DMS153 (cell line): ENCODE measurements around the gene SMPDL3B.

Experiments
- DNase-seq: peaks from one replicate; lab custom pipeline; 2025; lab: John Stamatoyannopoulos, UW

SMPDL3B gene

DNA sequence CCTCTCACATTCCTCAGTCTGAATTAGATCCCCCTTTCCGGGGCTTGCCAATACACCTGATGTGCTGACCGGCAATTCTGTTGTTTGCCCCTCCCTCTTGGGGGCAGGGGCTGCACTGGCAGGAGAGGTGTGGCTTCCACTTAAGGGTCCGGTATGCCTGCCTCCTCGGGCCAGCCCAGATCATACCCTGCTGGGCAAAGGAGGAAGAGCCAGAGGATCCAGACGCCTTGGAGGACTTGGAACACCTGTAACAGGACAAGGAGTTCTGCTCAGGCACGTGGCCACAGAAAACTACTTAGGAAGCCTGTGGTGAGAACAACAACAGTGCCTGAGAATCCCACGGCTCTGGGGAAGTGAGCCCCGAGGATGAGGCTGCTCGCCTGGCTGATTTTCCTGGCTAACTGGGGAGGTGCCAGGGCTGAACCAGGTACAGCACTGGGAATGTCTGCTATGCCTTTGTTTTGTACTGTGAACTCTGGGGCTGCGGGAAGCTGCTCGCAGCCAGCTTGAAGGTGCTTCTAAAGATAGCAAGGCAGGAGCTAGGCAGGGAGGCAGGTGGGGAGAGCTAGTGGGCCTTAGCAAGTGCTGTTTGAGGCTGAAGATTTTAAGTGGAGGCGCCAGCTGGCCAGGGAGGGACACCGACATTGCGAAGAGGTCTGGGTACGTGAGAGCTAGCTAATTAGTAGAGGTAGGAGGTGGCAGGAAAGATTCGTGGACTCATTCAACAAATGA, at the start of gene SMPDL3B:
Gene SMPDL3B (plus strand): TSS at position 183 of the 732 bp plus-strand sequence. CDS start 184 bp downstream, at position 367.
- DNase-seq = peak; percentile 69

- DNase-seq = no peak
Observed at GRCh38 chr1:27885114-27885528, 49.7 kb upstream of the SMPDL3B start.

GRCh38 chr1:27885621-27886352, 49.0 kb upstream of the SMPDL3B start:
- DNase-seq = no peak

GRCh38 chr1:27886353-27886679, 48.5 kb upstream of the SMPDL3B start:
- DNase-seq = no peak

GRCh38 chr1:27886744-27887143, 48.1 kb upstream of the SMPDL3B start:
- no peak for DNase-seq

- DNase-seq = no peak
Observed at GRCh38 chr1:27887215-27888021, 47.4 kb upstream of the SMPDL3B start.

DNA sequence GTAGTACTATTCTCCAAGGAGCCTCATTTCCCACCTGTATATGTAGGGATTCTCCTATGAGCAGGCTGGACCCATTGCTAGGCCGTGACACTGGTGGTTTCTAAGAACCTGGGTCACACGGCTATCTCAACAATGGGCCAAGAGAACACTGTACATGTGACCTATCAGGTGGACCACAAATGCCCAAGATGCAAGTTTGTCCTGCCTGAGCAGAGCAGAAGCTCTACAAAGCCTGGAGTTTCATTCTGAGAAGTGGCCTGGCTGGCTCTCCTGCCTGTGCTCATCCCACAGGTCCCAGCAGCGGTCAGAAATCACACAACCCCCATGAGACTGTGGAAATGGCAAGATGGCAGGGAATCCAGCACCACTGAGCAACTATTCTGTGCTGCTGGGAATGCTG, 45.3 kb upstream of the SMPDL3B start:
- DNase-seq = no peak

GRCh38 chr1:27891196-27891889, 43.5 kb upstream of the SMPDL3B start:
- no peak for DNase-seq

- DNase-seq = no peak
Observed at GRCh38 chr1:27894521-27894920, 40.3 kb upstream of the SMPDL3B start.

GRCh38 chr1:27906759-27907158, 28.0 kb upstream of the SMPDL3B start:
- DNase-seq = no peak

- DNase-seq = no peak
Observed at GRCh38 chr1:27912429-27912828, 22.4 kb upstream of the SMPDL3B start.

- no peak for DNase-seq
Observed at GRCh38 chr1:27915082-27915575, 19.7 kb upstream of the SMPDL3B start.

DNA sequence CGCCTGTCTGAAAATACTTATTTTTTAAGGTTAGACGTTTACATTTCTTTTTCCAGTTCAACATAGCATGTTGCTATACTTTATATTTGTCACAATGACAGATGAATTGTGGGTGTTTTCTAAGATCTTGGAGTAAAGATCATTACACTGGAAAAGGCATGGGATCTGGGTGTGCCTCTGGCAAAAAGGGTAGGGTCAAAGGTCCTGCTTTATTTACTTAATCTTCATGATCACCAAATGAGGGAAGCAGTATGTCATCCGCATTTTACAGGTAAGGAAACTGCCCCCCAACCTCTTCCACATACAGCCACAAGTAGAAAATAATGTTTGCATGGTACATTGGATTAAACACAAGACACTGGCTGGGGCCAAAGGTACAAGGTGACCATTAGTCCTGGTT, 12.5 kb upstream of the SMPDL3B start:
- no peak for DNase-seq

- no peak for DNase-seq
Observed at GRCh38 chr1:27928216-27928954, 6.4 kb upstream of the SMPDL3B start.

GRCh38 chr1:27931184-27931583, 3.6 kb upstream of the SMPDL3B start:
- no peak for DNase-seq

GRCh38 chr1:27931759-27932158, 3.0 kb upstream of the SMPDL3B start:
- DNase-seq = no peak

DNA sequence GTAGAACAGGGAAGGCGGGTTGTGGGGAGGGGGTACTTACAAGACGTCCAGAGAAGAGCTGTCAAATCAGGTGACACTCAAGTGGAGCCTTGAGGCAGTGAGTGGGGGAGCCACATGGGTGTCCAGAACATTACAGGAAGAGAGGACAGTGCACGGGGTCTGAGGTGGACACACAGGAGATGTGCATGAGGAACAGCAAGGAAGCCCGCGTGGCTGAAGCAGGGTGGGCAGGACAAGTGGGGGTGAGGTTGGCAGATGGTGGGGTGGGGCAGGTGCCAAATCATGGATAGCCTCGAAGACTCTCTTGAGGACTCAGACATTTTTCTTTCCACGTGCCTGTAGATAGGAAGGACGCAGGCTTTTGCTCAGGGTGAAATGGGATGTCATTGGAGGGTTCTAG, 921 bp downstream of the SMPDL3B start:
- DNase-seq = no peak

GRCh38 chr1:27936370-27936769, 1.6 kb downstream of the SMPDL3B start:
- DNase-seq = no peak

- no peak for DNase-seq
Observed at GRCh38 chr1:27937524-27937836, 2.7 kb downstream of the SMPDL3B start.

GRCh38 chr1:27938488-27938887, 3.7 kb downstream of the SMPDL3B start:
- DNase-seq = no peak

DNA sequence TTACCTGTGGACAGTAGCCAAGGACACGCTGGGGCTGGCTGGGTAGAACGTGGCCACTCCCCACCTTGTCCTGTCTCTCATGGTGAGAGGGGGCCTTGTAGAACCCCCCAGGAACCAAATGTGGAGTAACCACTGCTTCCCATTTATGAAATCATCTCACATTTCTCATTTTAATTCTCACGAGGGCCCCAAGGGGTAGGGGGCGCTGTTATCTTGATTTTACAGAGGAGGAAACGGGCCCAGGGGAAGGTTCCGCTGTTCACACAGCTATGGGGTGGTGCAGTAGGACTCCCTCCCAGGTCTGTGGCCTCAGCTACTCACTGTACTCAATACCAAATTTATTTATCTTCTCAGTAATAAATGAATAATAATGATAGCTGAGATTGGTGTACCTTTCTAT, 5.5 kb downstream of the SMPDL3B start:
- DNase-seq = peak; percentile 35
